WTC11 (cell line): Measurements from ENCODE around the gene AGTRAP. TPM values are rescaled to one million over a fixed set of nuclear protein-coding genes. Genes with fewer than 3 reads are reported as not detected.

Source experiments
- ATAC-seq: fragments of 200-7000 bp; cut with Tn5 transposase; 2 replicates; pipeline ENCODE4 v1.10.0; 2021; ENCODE audit warnings: mild to moderate bottlenecking, moderate library complexity
- CTCF ChIA-PET: fragments of 300-600 bp; sonication (Branson Sonifier 250); formaldehyde crosslinking; loops from one replicate; lab custom pipeline; 2021; ENCODE audit warnings: antibody characterized with exemption; lab: Charles Lee
- POLR2A ChIA-PET: fragments of 350-600 bp; sonication (Branson Sonifier 250); formaldehyde crosslinking; loops from one replicate; lab custom pipeline; 2021; ENCODE audit warnings: antibody characterized with exemption; lab: Charles Lee
- DNase-seq: peaks from one replicate; pipeline ENCODE4 v3.0.0; 2021; ENCODE audit warnings: low spot score
- H3K27ac Mint-ChIP-seq: 2 replicates; pipeline ENCODE4 v1.8.0; 2021; ENCODE audit warnings: mixed read lengths
- H3K27me3 Mint-ChIP-seq: 2 replicates; pipeline ENCODE4 v1.8.0; 2021; ENCODE audit warnings: low read depth, mild to moderate bottlenecking, moderate library complexity, mixed read lengths
- H3K36me3 Mint-ChIP-seq: 2 replicates; pipeline ENCODE4 v1.8.0; 2021; ENCODE audit warnings: mixed read lengths
- H3K4me1 Mint-ChIP-seq: 2 replicates; pipeline ENCODE4 v1.8.0; 2022; ENCODE audit warnings: mixed read lengths
- H3K4me3 Mint-ChIP-seq: 2 replicates; pipeline ENCODE4 v1.8.0; 2021; ENCODE audit warnings: mild to moderate bottlenecking, moderate library complexity, mixed read lengths
- H3K9me3 Mint-ChIP-seq: 2 replicates; pipeline ENCODE4 v1.8.0; 2021; ENCODE audit warnings: mixed read lengths
- ATF1 ChIP-seq: sonication (generic); formaldehyde crosslinking; IDR thresholded peaks from 2 replicates; pipeline ENCODE4 v1.8.1; 2023; ENCODE audit warnings: mild to moderate bottlenecking, moderate library complexity, missing genetic modification reagents
- CBFB ChIP-seq: sonication (generic); formaldehyde crosslinking; IDR thresholded peaks from 2 replicates; pipeline ENCODE4 v1.8.1; 2022; ENCODE audit warnings: mild to moderate bottlenecking, low read depth, missing genetic modification reagents
- CREM ChIP-seq: sonication (generic); formaldehyde crosslinking; IDR thresholded peaks from 2 replicates; pipeline ENCODE4 v1.8.1; 2022; ENCODE audit warnings: mild to moderate bottlenecking, missing genetic modification reagents, moderate library complexity
- FOXP1 ChIP-seq: sonication (generic); formaldehyde crosslinking; IDR thresholded peaks from 2 replicates; pipeline ENCODE4 v1.8.0; 2022; ENCODE audit warnings: missing genetic modification reagents, mild to moderate bottlenecking, moderate library complexity, borderline replicate concordance
- IRF2 ChIP-seq: sonication (generic); formaldehyde crosslinking; IDR thresholded peaks from 2 replicates; pipeline ENCODE4 v1.8.0; 2022; ENCODE audit warnings: low read depth, missing genetic modification reagents, borderline replicate concordance
- JAZF1 ChIP-seq: fragments of 250-450 bp; sonication (Bioruptor Pico); IDR thresholded peaks from 2 replicates; pipeline ENCODE4 v1.9.0; 2021; ENCODE audit warnings: moderate library complexity, mild to moderate bottlenecking, inconsistent platforms
- JUN ChIP-seq: sonication (generic); formaldehyde crosslinking; IDR thresholded peaks from 2 replicates; pipeline ENCODE4 v1.8.0; 2023; ENCODE audit warnings: mild to moderate bottlenecking, missing genetic modification reagents
- MXD4 ChIP-seq: fragments of 250-450 bp; sonication (Bioruptor Pico); IDR thresholded peaks from 2 replicates; pipeline ENCODE4 v1.8.0; 2021; ENCODE audit warnings: mild to moderate bottlenecking, moderate library complexity, borderline replicate concordance
- NR2C2 ChIP-seq: sonication (generic); formaldehyde crosslinking; IDR thresholded peaks from 2 replicates; pipeline ENCODE4 v1.8.0; 2022; ENCODE audit warnings: mild to moderate bottlenecking, missing genetic modification reagents
- ZNF121 ChIP-seq: sonication (generic); formaldehyde crosslinking; IDR thresholded peaks from 2 replicates; pipeline ENCODE4 v1.8.0; 2023; ENCODE audit warnings: missing genetic modification reagents
- ZNF317 ChIP-seq: sonication (generic); formaldehyde crosslinking; IDR thresholded peaks from 2 replicates; pipeline ENCODE4 v1.8.1; 2023; ENCODE audit warnings: low read depth, mild to moderate bottlenecking, moderate library complexity, missing genetic modification reagents, borderline replicate concordance
- total RNA-seq: library from RNA; stranded (reverse); gene quantifications from 3 replicates; pipeline ENCODE4 v1.2.3, GENCODE V29; 2021
- TF ChIP-seq, protein P1 (sequence below): sonication (generic); formaldehyde crosslinking; IDR thresholded peaks from 2 replicates; pipeline ENCODE4 v1.8.0; 2023; ENCODE audit warnings: missing genetic modification reagents, mild to moderate bottlenecking, borderline replicate concordance
- TF ChIP-seq, protein P2 (sequence below): sonication (generic); formaldehyde crosslinking; IDR thresholded peaks from 2 replicates; pipeline ENCODE4 v1.8.0; 2022; ENCODE audit warnings: mild to moderate bottlenecking, missing genetic modification reagents
- TF ChIP-seq, protein P3 (sequence below): sonication (generic); formaldehyde crosslinking; IDR thresholded peaks from 2 replicates; pipeline ENCODE4 v1.8.1; 2023; ENCODE audit warnings: mild to moderate bottlenecking, moderate library complexity, missing genetic modification reagents
- TF ChIP-seq, protein P4 (sequence below): fragments of 250-450 bp; sonication (Bioruptor Pico); IDR thresholded peaks from 2 replicates; pipeline ENCODE4 v1.9.0; 2021; ENCODE audit warnings: mild to moderate bottlenecking
- TF ChIP-seq, protein P5 (sequence below): sonication (generic); formaldehyde crosslinking; IDR thresholded peaks from 2 replicates; pipeline ENCODE4 v1.8.0; 2022; ENCODE audit warnings: mild to moderate bottlenecking, missing genetic modification reagents
- TF ChIP-seq, protein P6 (sequence below): fragments of 200-600 bp; IDR thresholded peaks from 2 replicates; pipeline ENCODE4 v1.8.0; 2022; ENCODE audit warnings: antibody characterized with exemption
- TF ChIP-seq, protein P7 (sequence below): sonication (generic); formaldehyde crosslinking; IDR thresholded peaks from 2 replicates; pipeline ENCODE4 v1.8.1; 2023; ENCODE audit warnings: mild to moderate bottlenecking, missing genetic modification reagents

The AGTRAP gene
- total RNA-seq, 1 experiment from 2014 or later, result 81.6 TPM

GRCh38 chr1:11781297-11781696 lies 45.4 kb downstream of the AGTRAP start (continued):
- TF ChIP-seq, protein P1, sequence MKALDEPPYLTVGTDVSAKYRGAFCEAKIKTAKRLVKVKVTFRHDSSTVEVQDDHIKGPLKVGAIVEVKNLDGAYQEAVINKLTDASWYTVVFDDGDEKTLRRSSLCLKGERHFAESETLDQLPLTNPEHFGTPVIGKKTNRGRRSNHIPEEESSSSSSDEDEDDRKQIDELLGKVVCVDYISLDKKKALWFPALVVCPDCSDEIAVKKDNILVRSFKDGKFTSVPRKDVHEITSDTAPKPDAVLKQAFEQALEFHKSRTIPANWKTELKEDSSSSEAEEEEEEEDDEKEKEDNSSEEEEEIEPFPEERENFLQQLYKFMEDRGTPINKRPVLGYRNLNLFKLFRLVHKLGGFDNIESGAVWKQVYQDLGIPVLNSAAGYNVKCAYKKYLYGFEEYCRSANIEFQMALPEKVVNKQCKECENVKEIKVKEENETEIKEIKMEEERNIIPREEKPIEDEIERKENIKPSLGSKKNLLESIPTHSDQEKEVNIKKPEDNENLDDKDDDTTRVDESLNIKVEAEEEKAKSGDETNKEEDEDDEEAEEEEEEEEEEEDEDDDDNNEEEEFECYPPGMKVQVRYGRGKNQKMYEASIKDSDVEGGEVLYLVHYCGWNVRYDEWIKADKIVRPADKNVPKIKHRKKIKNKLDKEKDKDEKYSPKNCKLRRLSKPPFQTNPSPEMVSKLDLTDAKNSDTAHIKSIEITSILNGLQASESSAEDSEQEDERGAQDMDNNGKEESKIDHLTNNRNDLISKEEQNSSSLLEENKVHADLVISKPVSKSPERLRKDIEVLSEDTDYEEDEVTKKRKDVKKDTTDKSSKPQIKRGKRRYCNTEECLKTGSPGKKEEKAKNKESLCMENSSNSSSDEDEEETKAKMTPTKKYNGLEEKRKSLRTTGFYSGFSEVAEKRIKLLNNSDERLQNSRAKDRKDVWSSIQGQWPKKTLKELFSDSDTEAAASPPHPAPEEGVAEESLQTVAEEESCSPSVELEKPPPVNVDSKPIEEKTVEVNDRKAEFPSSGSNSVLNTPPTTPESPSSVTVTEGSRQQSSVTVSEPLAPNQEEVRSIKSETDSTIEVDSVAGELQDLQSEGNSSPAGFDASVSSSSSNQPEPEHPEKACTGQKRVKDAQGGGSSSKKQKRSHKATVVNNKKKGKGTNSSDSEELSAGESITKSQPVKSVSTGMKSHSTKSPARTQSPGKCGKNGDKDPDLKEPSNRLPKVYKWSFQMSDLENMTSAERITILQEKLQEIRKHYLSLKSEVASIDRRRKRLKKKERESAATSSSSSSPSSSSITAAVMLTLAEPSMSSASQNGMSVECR (CRISPR knock-in tag), result no peak
- no peak for TF ChIP-seq NR2C2 (CRISPR knock-in tag)
- no peak for TF ChIP-seq IRF2

GRCh38 chr1:11782127-11782708 lies 46.3 kb downstream of the AGTRAP start:
- Mint-ChIP-seq H3K9me3 (no peaks in the 10 kb centered on the region), H3K4me3 (no peak overlapping the region), H3K4me1 (peaks cover 20% of the 10 kb centered on the region), H3K27ac (no peak overlapping the region), H3K27me3 (no peaks in the 10 kb centered on the region), H3K36me3 (no peaks in the 10 kb centered on the region)
- TF ChIP-seq, protein P2, sequence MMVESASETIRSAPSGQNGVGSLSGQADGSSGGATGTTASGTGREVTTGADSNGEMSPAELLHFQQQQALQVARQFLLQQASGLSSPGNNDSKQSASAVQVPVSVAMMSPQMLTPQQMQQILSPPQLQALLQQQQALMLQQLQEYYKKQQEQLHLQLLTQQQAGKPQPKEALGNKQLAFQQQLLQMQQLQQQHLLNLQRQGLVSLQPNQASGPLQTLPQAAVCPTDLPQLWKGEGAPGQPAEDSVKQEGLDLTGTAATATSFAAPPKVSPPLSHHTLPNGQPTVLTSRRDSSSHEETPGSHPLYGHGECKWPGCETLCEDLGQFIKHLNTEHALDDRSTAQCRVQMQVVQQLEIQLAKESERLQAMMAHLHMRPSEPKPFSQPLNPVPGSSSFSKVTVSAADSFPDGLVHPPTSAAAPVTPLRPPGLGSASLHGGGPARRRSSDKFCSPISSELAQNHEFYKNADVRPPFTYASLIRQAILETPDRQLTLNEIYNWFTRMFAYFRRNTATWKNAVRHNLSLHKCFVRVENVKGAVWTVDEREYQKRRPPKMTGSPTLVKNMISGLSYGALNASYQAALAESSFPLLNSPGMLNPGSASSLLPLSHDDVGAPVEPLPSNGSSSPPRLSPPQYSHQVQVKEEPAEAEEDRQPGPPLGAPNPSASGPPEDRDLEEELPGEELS (CRISPR knock-in tag), result no peak
- TF ChIP-seq, protein P3, sequence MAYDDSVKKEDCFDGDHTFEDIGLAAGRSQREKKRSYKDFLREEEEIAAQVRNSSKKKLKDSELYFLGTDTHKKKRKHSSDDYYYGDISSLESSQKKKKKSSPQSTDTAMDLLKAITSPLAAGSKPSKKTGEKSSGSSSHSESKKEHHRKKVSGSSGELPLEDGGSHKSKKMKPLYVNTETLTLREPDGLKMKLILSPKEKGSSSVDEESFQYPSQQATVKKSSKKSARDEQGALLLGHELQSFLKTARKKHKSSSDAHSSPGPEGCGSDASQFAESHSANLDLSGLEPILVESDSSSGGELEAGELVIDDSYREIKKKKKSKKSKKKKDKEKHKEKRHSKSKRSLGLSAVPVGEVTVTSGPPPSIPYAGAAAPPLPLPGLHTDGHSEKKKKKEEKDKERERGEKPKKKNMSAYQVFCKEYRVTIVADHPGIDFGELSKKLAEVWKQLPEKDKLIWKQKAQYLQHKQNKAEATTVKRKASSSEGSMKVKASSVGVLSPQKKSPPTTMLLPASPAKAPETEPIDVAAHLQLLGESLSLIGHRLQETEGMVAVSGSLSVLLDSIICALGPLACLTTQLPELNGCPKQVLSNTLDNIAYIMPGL (CRISPR knock-in tag), result no peak
- TF ChIP-seq, protein P4, sequence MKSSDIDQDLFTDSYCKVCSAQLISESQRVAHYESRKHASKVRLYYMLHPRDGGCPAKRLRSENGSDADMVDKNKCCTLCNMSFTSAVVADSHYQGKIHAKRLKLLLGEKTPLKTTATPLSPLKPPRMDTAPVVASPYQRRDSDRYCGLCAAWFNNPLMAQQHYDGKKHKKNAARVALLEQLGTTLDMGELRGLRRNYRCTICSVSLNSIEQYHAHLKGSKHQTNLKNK, result no peak
- TF ChIP-seq, protein P5, sequence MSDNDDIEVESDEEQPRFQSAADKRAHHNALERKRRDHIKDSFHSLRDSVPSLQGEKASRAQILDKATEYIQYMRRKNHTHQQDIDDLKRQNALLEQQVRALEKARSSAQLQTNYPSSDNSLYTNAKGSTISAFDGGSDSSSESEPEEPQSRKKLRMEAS (CRISPR knock-in tag), result no peak
- no peak for TF ChIP-seq ZNF317 (CRISPR knock-in tag)
- TF ChIP-seq MXD4 (CRISPR knock-in tag), result no peak
- no peak for TF ChIP-seq CBFB (CRISPR knock-in tag)
- no peak for TF ChIP-seq FOXP1 (CRISPR knock-in tag)
- ChIA-PET POLR2A (no interaction called here), CTCF (interaction anchor here (0.6 to 0.8 kb wide), 3 partner anchors 19 to 136 kb away, joined by 3 to 5 read pairs (median 3); no protein-coding TSS in a partner anchor)
- no peak for DNase-seq
- ATAC-seq, result no peak

DNA sequence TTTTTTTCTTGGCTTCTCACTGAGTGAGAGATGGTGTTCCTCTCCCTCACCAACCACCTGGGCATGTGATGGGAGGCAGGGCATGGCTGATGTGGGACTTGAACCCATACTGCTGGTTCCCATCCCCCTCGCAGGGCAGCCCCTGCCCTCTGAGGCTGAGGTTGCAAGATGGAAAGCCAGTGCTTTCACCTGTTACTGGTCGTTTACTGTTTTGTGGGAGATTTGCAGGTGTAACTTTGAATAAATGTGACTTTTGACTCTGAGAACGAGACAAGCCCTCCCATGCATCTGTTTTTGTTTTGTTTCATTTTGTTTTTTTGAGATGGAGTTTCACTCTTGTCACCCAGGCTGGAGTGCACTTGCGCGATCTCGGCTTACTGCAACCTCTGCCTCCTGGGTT lies 47.6 kb downstream of the AGTRAP start:
- H3K9me3 Mint-ChIP-seq, result no peaks in the 10 kb centered on the region
- CTCF ChIA-PET, result interaction anchor here (2.1 kb wide), 1 partner anchor 20 kb away, joined by 41 read pairs; the partner anchor contains the start of gene C1orf167
- no peak overlapping the region for H3K4me3 Mint-ChIP-seq
- ATAC-seq (no peak), DNase-seq (no peak)
- 0 out of 2 replicates have a peak overlapping the region, but pooled peaks have one; percentile 15 for H3K27ac Mint-ChIP-seq
- no peaks in the 10 kb centered on the region for H3K27me3 Mint-ChIP-seq
- H3K4me1 Mint-ChIP-seq, result peaks cover 32% of the 10 kb centered on the region
- POLR2A ChIA-PET, result no interaction called here
- no peaks in the 10 kb centered on the region for H3K36me3 Mint-ChIP-seq
- TF ChIP-seq JAZF1 (CRISPR knock-in tag) (no peak), CREM (CRISPR knock-in tag) (no peak), ZNF121 (CRISPR knock-in tag) (no peak), JUN (CRISPR knock-in tag) (no peak), ATF1 (CRISPR knock-in tag) (no peak)
- TF ChIP-seq, protein P4, result no peak
- TF ChIP-seq, protein P6, sequence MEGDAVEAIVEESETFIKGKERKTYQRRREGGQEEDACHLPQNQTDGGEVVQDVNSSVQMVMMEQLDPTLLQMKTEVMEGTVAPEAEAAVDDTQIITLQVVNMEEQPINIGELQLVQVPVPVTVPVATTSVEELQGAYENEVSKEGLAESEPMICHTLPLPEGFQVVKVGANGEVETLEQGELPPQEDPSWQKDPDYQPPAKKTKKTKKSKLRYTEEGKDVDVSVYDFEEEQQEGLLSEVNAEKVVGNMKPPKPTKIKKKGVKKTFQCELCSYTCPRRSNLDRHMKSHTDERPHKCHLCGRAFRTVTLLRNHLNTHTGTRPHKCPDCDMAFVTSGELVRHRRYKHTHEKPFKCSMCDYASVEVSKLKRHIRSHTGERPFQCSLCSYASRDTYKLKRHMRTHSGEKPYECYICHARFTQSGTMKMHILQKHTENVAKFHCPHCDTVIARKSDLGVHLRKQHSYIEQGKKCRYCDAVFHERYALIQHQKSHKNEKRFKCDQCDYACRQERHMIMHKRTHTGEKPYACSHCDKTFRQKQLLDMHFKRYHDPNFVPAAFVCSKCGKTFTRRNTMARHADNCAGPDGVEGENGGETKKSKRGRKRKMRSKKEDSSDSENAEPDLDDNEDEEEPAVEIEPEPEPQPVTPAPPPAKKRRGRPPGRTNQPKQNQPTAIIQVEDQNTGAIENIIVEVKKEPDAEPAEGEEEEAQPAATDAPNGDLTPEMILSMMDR, result no peak
- TF ChIP-seq, protein P7, sequence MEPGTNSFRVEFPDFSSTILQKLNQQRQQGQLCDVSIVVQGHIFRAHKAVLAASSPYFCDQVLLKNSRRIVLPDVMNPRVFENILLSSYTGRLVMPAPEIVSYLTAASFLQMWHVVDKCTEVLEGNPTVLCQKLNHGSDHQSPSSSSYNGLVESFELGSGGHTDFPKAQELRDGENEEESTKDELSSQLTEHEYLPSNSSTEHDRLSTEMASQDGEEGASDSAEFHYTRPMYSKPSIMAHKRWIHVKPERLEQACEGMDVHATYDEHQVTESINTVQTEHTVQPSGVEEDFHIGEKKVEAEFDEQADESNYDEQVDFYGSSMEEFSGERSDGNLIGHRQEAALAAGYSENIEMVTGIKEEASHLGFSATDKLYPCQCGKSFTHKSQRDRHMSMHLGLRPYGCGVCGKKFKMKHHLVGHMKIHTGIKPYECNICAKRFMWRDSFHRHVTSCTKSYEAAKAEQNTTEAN (CRISPR knock-in tag), result no peak
